ENCODE results near the gene ADRM1. TPM values are rescaled to one million over a fixed set of nuclear protein-coding genes. Genes with fewer than 3 reads are reported as not detected.

Gene ADRM1
- total RNA-seq, 1 donor from 2014 or later: 70.5 TPM

DNA sequence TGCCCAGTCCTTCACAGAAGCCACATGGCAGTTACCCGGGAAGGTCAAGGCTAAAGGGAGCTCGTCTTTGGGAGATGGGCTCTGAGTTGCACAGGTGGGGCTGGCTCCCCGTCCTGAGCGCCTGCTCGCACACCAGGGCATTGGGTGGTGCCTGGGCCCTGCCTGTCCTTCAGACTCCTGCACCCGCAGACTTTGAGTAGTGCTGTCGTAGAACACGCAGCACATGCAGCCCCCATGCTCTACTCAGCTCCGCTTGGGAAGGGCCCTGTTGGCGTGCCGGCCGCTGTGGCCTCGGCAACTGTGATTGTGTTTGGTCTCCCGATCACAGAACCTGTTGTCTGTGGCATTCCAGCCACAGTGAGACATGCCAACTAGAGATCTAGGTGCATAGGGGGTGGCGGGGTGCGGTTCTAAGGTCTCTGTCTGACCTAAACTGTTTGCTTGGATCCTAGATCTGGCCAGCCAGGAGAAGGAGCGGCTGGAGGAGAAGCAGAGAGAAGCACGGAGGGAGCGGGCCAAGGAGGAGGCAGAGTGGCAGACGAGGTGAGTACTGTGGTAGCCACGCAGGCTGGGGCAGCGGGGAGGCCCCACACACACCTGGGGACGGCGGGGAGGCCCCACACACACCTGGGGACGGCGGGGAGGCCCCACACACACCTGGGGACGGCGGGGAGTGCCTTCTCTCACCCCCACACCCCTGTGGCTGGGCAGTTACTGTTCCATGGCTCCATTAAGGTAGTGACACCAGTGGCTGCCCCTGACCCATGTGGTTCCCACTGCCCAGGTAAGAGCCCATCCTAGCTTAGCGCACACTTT lies 11.3 kb upstream of the ADRM1 start:
- Histone ChIP-seq H3K27ac (replicated peaks) (no peak overlapping the region), H3K36me3 (peaks cover 87% of the 10 kb centered on the region), H3K27me3 (ENCODE audit: low read depth) (no peaks in the 10 kb centered on the region), H3K4me3 (no peak overlapping the region), H3K9me3 (replicated peaks) (no peaks in the 10 kb centered on the region), H3K4me1 (peaks cover 13% of the 10 kb centered on the region)
- TF ChIP-seq CTCF (IDR thresholded peaks at IDR 0.05; ENCODE audit: borderline replicate concordance): no peak
- intact Hi-C loops (cut with micrococcal nuclease): no loop called here
- no peak for DNase-seq

DNA sequence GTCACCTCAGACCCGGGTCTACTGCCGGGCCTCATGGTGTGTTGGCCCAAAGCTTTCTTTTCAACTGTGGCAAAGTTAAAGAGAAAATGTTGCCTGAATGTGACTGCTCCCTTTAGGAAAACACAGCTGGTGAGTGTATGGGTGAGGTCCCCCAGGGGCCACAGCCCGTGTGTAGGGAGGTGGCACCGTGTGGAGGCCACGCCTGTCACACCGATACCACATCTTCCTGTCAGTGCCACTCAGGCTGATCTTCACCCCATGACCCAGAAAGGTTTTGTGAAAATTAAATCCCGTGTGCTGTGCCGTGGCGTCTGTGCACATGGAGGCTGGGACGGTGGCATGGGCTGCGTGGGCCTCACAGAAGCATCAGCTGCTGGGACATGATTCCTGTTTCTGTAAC lies 10.7 kb upstream of the ADRM1 start:
- Histone ChIP-seq H3K4me1 (peaks cover 13% of the 10 kb centered on the region), H3K4me3 (no peak overlapping the region), H3K27ac (replicated peaks) (no peak overlapping the region), H3K36me3 (peaks cover 87% of the 10 kb centered on the region), H3K9me3 (replicated peaks) (no peaks in the 10 kb centered on the region), H3K27me3 (ENCODE audit: low read depth) (no peaks in the 10 kb centered on the region)
- no peak for DNase-seq
- intact Hi-C loops (cut with micrococcal nuclease): no loop called here
- TF ChIP-seq CTCF (IDR thresholded peaks at IDR 0.05; ENCODE audit: borderline replicate concordance): no peak

DNA sequence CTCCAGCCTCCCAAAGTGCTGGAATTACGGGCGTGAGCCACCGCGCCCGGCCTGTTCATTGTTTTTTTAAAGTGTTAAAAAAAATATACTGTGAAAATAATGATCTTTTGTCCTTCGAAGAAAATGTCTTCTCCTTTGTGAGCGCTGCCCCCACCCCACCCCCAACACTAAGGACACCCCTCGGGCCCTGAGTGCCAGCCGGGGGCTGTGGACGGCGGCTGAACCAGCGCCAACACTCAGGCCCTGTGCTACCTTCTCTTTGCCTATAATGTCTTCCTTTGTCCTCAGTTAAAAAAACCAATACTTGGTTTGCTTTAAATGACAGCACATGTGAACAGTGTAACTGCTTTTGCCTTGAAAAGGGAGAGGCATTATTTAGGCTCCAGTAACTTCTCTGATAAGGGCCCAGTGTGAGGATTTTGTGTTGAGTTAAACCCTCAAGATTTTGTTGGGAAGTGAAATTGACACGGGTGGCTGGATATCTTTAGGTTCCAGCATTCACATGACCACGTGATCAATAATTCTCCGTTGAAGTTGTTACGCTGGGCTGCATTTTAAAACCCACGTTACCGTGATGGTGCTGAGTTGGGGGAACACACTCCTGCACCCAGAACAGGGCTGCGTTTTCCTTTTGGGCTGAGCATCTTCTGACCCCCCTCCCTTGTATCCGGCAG lies 9.5 kb upstream of the ADRM1 start:
- H3K9me3 ChIP-seq (replicated peaks): no peaks in the 10 kb centered on the region
- no peak overlapping the region for H3K4me3 ChIP-seq
- peaks cover 9% of the 10 kb centered on the region for H3K4me1 ChIP-seq
- no peaks in the 10 kb centered on the region for H3K27me3 ChIP-seq (ENCODE audit: low read depth)
- no peak overlapping the region for H3K27ac ChIP-seq (replicated peaks)
- intact Hi-C loops (cut with micrococcal nuclease): no loop called here
- TF ChIP-seq CTCF (IDR thresholded peaks at IDR 0.05; ENCODE audit: borderline replicate concordance): no peak
- DNase-seq: no peak
- peaks cover 87% of the 10 kb centered on the region for H3K36me3 ChIP-seq

DNA sequence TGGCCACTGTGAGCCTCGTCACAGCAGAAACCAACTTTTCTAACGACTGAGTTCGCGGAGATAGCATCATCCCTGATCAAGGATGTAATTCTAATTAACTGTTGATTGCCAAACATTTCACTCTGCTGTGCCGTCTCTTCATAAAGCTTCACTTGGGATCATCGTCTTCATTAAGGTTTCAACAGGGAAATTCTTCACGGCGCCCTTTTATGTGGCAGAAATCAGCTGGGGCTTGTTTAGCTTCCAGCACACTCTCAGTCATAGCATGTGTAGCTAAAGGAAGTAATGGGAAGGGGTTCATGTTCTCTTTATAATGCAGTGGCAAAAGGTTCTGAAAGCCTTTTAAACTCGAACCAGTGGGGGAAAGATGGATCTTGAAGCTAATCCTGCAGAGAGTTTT lies 8.9 kb upstream of the ADRM1 start:
- H3K9me3 ChIP-seq (replicated peaks): no peaks in the 10 kb centered on the region
- TF ChIP-seq CTCF (IDR thresholded peaks at IDR 0.05; ENCODE audit: borderline replicate concordance): no peak
- DNase-seq: no peak
- H3K4me1 ChIP-seq: peaks cover 9% of the 10 kb centered on the region
- H3K27me3 ChIP-seq (ENCODE audit: low read depth): no peaks in the 10 kb centered on the region
- intact Hi-C loops (cut with micrococcal nuclease): no loop called here
- no peak overlapping the region for H3K4me3 ChIP-seq
- peaks cover 90% of the 10 kb centered on the region for H3K36me3 ChIP-seq
- H3K27ac ChIP-seq (replicated peaks): no peak overlapping the region

GRCh38 chr20:62294516-62294915 lies 8.3 kb upstream of the ADRM1 start:
- no peak for DNase-seq
- H3K4me3 ChIP-seq: no peak overlapping the region
- peaks cover 85% of the 10 kb centered on the region for H3K36me3 ChIP-seq
- intact Hi-C loops (cut with micrococcal nuclease): no loop called here
- TF ChIP-seq CTCF (IDR thresholded peaks at IDR 0.05; ENCODE audit: borderline replicate concordance): no peak
- no peak overlapping the region for H3K27ac ChIP-seq (replicated peaks)
- peaks cover 9% of the 10 kb centered on the region for H3K4me1 ChIP-seq
- no peaks in the 10 kb centered on the region for H3K9me3 ChIP-seq (replicated peaks)
- no peaks in the 10 kb centered on the region for H3K27me3 ChIP-seq (ENCODE audit: low read depth)
